Esophagus squamous epithelium (tissue), 5 donors: Measurements from ENCODE around the gene TUBGCP2. TPM values are rescaled to one million over a fixed set of nuclear protein-coding genes. Genes with fewer than 3 reads are reported as not detected.

Experiments
- DNase-seq: peaks from one replicate; lab custom pipeline; 2025; lab: John Stamatoyannopoulos, UW
- H3K27ac ChIP-seq, 4 donors: fragments of 200-600 bp; sonication (generic); one replicate each; pipeline ENCODE4 v1.5.1; 2016 to 2019; ENCODE audit warnings: mild to moderate bottlenecking in 1 of 4
- H3K27me3 ChIP-seq, 4 donors: fragments of 200-600 bp; sonication (generic); 1 replicate in 3 of 4; 2 replicates in 1 of 4; pipeline versions ENCODE4 v1.5.1 to v1.6.0; 2017 to 2021; ENCODE audit warnings: antibody characterized with exemption in 1 of 4
- H3K36me3 ChIP-seq, 3 donors: fragments of 200-600 bp; sonication (generic); one replicate each; pipeline ENCODE4 v1.5.1; 2016 to 2019
- H3K4me1 ChIP-seq, 3 donors: fragments of 200-600 bp; sonication (generic); one replicate each; pipeline ENCODE4 v1.5.1; 2017 to 2019
- H3K4me3 ChIP-seq, 4 donors: fragments of 200-600 bp; sonication (generic); 1 replicate in 3 of 4; 2 replicates in 1 of 4; pipeline ENCODE4 v1.5.1; 2016 to 2019; ENCODE audit warnings: mild to moderate bottlenecking in 2 of 4, moderate library complexity in 1 of 4
- H3K9me3 ChIP-seq, 3 donors: fragments of 200-600 bp; sonication (generic); one replicate each; pipeline ENCODE4 v1.5.1; 2016 to 2019
- POLR2A ChIP-seq, 4 donors: fragments of 450-650 bp; IDR thresholded peaks; one replicate each; pipeline ENCODE4 v1.6.1; 2017; ENCODE audit warnings: antibody characterized with exemption in 4 of 4, mild to moderate bottlenecking in 4 of 4, moderate library complexity in 3 of 4
- whole genome bisulfite sequencing, 2 donors: methylation state at CpG; one replicate each; pipeline ENCODE4 v1.1.5; 2018; 5-methylcytosine and 5-hydroxymethylcytosine counted together
- intact Hi-C: fragments of 100-400 bp; cut with DNase I; formaldehyde crosslinking; loops from one replicate; pipeline ENCODE4 v1.15.0; 2022
- total RNA-seq, 4 donors: library from RNA; depleted of rRNA; stranded (reverse); fragments of >200 nt; gene quantifications; one replicate each; pipeline ENCODE4 v1.1.0, GENCODE V29; 2016
- TF ChIP-seq, protein P1 (sequence below), 6 experiments: fragments of 450-650 bp in 4 of 6; fragments of 200-600 bp in 2 of 6; sonication (generic) in 2 of 6; IDR thresholded peaks; one replicate each; pipeline ENCODE4 v1.5.1; 2016 to 2019; ENCODE audit warnings: antibody characterized with exemption in 6 of 6, mild to moderate bottlenecking in 4 of 6, moderate library complexity in 4 of 6
- donor health status: DM: yes; HTN: yes; CAD: no.

TUBGCP2 gene
- total RNA-seq, 4 donors from 2014 or later = 28.4 to 44.4 (median 38.9) TPM

- Histone ChIP-seq H3K4me1 (peaks cover 51 to 64% (median 52%) of the 10 kb centered on the region in 3 donors), H3K9me3 (no peaks in the 10 kb centered on the region), H3K27me3 (peaks cover 0 to 5% (median 0%) of the 10 kb centered on the region in 4 donors), H3K36me3 (no peaks in the 10 kb centered on the region), H3K4me3 (peak overlapping the region in 1 of 4 donors; percentile 3), H3K27ac (peak overlapping the region; percentile 87 to 91 (median 88))
- TF ChIP-seq POLR2A (IDR thresholded peaks at IDR 0.05) = peak in 1 of 4 donors; percentile 39
- TF ChIP-seq, protein P1, sequence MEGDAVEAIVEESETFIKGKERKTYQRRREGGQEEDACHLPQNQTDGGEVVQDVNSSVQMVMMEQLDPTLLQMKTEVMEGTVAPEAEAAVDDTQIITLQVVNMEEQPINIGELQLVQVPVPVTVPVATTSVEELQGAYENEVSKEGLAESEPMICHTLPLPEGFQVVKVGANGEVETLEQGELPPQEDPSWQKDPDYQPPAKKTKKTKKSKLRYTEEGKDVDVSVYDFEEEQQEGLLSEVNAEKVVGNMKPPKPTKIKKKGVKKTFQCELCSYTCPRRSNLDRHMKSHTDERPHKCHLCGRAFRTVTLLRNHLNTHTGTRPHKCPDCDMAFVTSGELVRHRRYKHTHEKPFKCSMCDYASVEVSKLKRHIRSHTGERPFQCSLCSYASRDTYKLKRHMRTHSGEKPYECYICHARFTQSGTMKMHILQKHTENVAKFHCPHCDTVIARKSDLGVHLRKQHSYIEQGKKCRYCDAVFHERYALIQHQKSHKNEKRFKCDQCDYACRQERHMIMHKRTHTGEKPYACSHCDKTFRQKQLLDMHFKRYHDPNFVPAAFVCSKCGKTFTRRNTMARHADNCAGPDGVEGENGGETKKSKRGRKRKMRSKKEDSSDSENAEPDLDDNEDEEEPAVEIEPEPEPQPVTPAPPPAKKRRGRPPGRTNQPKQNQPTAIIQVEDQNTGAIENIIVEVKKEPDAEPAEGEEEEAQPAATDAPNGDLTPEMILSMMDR (IDR thresholded peaks at IDR 0.05) = no peak
- 3% methylated on average over 6 of the region's 24 CpGs; no CpG with 5 or more reads in 1 of the 2 donors for WGBS, 2 donors
- peak; percentile 45 for DNase-seq
- intact Hi-C loops = no loop called here
Observed at GRCh38 chr10:133258818-133259601, 49.7 kb downstream of the TUBGCP2 start.

DNA sequence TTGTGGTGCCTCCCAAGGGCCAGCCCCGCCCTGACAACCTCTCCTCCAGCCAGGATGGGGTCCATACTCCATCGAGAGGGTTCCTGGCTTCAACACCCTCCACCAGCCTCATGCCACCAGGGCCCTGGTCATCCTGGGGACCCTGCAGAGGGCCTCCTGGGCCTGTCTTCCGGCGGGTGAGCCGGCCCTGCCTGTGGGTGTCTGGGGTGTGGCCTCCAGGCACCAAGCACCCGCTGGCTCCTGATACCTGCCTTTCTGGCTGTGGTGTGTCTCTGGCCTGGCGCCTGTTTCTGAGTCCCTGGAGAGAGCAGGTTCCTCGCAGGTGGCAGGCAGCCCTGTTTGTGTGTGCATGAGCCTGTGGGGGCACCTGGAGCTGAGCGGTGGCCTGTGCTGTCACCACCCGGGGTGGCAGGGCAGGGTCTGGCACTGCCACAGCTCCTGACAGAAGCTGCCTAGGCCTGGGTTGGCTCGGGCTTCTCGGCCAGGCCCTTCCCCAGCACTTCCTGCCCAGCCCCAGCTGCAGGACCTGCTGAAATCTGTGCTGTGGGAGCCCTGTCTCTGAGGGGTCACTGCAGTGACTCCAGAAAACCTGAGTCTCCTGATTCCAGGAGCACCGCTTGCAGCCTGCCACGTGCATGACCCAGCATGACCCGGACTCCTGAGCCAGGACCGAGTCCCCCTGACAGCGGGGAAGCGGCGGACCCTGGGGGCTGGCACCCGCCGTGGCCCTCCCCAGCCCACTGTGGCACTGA, 50.4 kb downstream of the TUBGCP2 start:
- H3K4me1 ChIP-seq = peaks cover 51 to 61% (median 52%) of the 10 kb centered on the region in 3 donors
- no peaks in the 10 kb centered on the region for H3K36me3 ChIP-seq
- peak in 1 of 4 donors; percentile 15 for TF ChIP-seq POLR2A (IDR thresholded peaks at IDR 0.05)
- TF ChIP-seq, protein P1 (IDR thresholded peaks at IDR 0.05) = no peak
- intact Hi-C loops = no loop called here
- peaks cover 0 to 9% (median 0%) of the 10 kb centered on the region in 4 donors for H3K27me3 ChIP-seq
- WGBS, 2 donors = 28% methylated on average over 2 of the region's 21 CpGs; no CpG with 5 or more reads in 1 of the 2 donors
- no peak for DNase-seq
- H3K4me3 ChIP-seq = peak overlapping the region in 2 of 4 donors; percentile 29 to 52
- H3K9me3 ChIP-seq = no peaks in the 10 kb centered on the region
- H3K27ac ChIP-seq = peak overlapping the region; percentile 87 to 91 (median 88)

- Histone ChIP-seq H3K4me1 (peaks cover 47 to 54% (median 49%) of the 10 kb centered on the region in 3 donors), H3K9me3 (no peaks in the 10 kb centered on the region), H3K4me3 (peak overlapping the region in 3 of 4 donors; percentile 24 to 52 (median 29)), H3K36me3 (no peaks in the 10 kb centered on the region), H3K27ac (peak overlapping the region; percentile 87 to 91 (median 88)), H3K27me3 (peaks cover 0 to 9% (median 0%) of the 10 kb centered on the region in 4 donors)
- intact Hi-C loops = no loop called here
- TF ChIP-seq, protein P1 (IDR thresholded peaks at IDR 0.05) = peak; percentile 34 to 68 (median 52)
- TF ChIP-seq POLR2A (IDR thresholded peaks at IDR 0.05) = peak in 2 of 4 donors; percentile 26 to 32
- DNase-seq = no peak
- 0 to 7% methylated on average over 3 to 7 of the region's 27 CpGs for WGBS, 2 donors
Observed at GRCh38 chr10:133257489-133258065, 51.1 kb downstream of the TUBGCP2 start.

DNA sequence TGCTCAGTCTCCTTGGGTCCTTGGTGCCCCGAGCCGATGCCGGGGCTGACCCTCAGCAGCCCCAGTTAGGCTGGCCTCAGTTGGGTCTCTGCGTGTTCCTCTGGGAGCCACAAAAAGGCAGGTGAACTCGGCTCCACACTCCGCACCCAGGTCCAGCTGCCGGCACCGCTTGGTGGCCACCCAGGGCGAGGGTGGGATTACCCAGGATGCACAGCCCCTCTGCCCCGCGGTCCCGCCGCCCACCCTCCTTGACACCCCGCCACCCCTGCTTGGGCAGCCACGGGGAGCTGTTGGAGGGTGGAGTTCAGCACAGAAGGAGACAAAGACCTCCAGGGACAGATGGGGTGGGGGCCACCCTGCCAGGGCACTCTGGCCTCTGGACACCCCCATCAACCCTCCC, 53.3 kb downstream of the TUBGCP2 start:
- WGBS, 2 donors = 100% methylated on average over 1 of the region's 15 CpGs; no CpG with 5 or more reads in 1 of the 2 donors
- intact Hi-C loops = no loop called here
- TF ChIP-seq, protein P1 (IDR thresholded peaks at IDR 0.05) = no peak
- no peak for TF ChIP-seq POLR2A (IDR thresholded peaks at IDR 0.05)
- no peak for DNase-seq
- H3K9me3 ChIP-seq = no peaks in the 10 kb centered on the region
- no peak overlapping the region for H3K4me3 ChIP-seq
- H3K36me3 ChIP-seq = no peaks in the 10 kb centered on the region
- H3K27me3 ChIP-seq = peaks cover 0 to 26% (median 0%) of the 10 kb centered on the region in 4 donors
- H3K4me1 ChIP-seq = peaks cover 32 to 34% (median 33%) of the 10 kb centered on the region in 3 donors
- H3K27ac ChIP-seq = no peak overlapping the region
